Pulmonary artery endothelial cell (primary cell): Measurements from ENCODE around the gene RADX. TPM values are rescaled to one million over a fixed set of nuclear protein-coding genes. Genes with fewer than 3 reads are reported as not detected.

ENCODE experiments used
- DNase-seq: peaks from one replicate; pipeline ENCODE4 v3.0.0-alpha.2; 2011; ENCODE audit warnings: low read depth, low spot score
- total RNA-seq: library from RNA; depleted of rRNA; stranded (reverse); fragments of >200 nt; gene quantifications from 2 replicates; pipeline ENCODE4 v1.2.3, GENCODE V29; 2014

The RADX gene
- total RNA-seq, 1 donor from 2014 or later: 0.07 TPM

GRCh38 chrX:106680716-106681115 lies 68.9 kb downstream of the RADX start:
- no peak for DNase-seq

DNA sequence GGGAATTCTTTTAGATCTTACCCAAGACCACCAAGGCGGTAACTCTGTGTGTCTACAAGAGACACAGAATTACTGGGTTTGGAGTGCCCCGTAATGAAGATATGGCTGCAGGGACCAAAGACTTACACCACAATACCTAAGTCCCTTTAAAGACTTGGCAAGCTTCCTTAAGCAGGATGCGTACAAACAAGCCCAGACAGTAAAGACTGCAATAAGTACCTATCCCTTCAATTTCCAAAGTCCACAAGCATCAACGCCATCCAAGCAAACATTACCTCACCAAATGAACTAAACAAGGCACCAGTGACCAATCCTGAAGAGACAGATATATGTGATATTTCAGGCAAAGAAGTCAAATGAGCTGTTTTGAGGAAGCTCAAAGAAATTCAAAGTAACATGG lies 72.4 kb downstream of the RADX start:
- no peak for DNase-seq

DNA sequence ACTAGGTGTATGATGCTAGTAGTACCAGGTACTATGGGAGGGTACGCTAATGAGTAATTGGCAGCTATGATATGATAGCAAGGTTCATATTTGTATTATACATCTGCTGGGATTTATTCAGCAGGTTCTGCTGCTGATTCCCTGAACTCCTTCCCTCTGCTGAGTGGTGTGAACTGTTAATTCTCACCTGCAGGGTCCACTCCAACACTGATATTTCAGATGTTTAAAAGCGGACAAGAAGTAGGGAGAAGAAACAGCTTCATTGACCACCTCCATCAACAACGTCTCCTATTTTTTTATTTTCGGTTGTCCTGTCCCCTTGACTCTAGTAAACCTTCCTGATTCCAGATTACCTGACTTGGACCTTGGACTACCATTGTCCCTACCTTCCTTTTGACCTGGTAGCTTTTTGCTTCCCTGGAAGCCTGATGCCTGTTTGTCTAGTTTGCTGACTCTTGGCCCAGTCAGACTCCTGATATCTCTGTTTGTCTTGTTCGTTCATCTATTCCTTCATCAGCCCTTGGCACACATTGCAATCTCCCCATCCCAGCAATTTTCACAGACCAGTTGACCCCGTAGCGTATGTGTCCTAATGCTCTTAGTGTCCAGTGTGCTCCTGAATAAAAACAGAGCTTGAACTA lies 80.8 kb downstream of the RADX start:
- DNase-seq: no peak

- no peak for DNase-seq
Measured at GRCh38 chrX:106696502-106696901, 84.7 kb downstream of the RADX start.

DNA sequence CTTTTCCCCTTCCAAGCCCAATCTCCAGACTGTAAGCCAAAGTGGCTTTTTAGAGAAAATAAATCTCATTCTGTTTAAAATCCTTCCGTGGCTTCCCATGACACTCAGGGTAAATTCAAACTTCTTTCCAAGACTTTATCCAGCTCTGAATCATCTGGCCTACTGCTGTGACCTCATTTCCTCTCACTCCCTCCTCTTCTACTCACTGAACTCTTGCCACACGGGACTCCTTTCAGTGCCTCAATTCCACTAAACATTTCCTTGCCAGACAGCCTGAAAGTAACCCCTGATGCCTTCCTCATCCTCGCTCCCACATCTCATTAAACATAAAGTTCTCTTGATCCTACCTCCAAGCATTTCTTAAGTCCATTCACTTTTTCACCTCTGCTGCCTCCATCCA lies 86.9 kb downstream of the RADX start:
- no peak for DNase-seq

DNA sequence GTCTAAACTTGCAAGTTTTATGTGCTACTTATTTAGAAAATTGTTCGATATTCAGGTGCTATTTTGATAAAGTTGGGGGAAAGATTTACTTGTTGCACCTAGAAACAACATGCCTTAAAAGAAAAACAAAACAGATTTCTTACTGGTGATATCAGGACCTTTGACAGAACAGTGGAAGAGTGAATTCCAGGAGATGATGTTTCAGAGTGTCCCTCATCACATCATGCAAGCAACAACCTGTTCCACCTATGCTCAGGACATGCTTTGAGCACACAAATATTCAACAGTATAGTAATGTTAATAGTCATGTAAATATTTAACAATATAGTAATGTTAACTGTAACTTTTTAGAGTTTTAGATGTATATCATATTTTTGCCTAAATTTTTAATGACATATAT lies 90.9 kb downstream of the RADX start:
- no peak for DNase-seq

DNA sequence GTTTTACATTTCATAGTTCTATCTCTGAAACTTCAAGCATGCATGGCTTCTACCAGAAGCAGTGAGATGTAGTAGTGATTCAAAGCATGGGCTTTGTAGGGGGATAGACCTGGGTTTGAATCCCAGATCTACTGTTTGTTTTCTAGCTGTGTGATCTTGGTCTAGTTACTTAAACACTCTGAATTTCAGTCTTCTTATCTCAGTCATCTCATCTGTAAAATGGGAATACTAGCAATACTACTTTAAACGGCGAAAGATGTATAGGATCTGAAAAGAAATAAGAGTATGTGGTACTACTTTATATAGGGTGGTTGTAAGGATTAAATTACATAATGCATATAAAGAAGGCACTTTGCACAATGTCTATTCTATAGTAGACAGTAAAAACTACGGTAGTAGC lies 94.7 kb downstream of the RADX start:
- DNase-seq: no peak

- no peak for DNase-seq
Measured at GRCh38 chrX:106707771-106708454, 96.1 kb downstream of the RADX start.

- DNase-seq: no peak
Measured at GRCh38 chrX:106710771-106711170, 99.0 kb downstream of the RADX start.

- no peak for DNase-seq
Measured at GRCh38 chrX:106711375-106711774, 99.6 kb downstream of the RADX start.

- no peak for DNase-seq
Measured at GRCh38 chrX:106716004-106716403, 104.2 kb downstream of the RADX start.

GRCh38 chrX:106716463-106716862 lies 104.7 kb downstream of the RADX start:
- DNase-seq: no peak

DNA sequence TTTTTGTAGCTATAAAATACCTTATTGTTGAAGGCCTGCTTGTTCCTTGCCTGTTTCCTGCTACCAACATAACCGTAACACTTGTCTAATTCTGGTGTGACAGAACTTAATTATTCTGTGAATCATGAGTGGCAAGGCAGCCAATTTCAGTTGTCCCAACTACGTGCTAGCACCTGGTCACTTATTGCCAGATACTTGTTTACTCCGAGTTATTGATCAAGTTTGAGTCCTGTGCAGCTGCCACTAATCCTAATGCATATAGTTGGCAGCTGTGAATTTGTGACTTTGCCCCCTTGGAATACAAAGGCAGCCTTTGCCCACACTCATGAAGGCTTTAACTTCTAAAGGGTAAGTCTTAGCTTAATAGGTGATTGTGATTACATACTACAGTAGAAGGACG lies 106.9 kb downstream of the RADX start:
- DNase-seq: no peak

DNA sequence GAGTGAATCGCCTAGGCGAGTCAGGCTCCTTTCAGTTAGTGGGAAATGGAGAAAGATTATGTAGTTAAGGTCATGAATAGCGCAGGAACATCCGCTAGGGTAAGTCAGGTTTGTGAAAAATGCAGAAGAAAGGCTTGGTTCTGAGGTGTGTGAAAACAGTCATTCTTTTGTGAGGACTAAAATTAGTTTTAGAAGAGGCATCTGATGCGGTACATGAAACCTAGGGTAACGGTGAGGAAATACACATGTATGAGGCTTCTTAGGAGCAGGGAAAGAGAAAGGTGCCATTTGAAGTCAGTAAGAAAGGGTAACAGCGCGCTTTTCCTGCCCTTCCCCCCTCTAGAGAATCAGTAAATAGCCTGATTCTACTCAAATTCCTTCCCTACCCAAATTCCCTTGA lies 114.2 kb downstream of the RADX start:
- no peak for DNase-seq

GRCh38 chrX:106726485-106727437 lies 115.0 kb downstream of the RADX start, which contains the start of gene RNF128:
Gene RNF128, plus strand, starts transcription at chrX:106726701. Its CDS starts 213 bp downstream, at chrX:106726914.
- no peak for DNase-seq

DNA sequence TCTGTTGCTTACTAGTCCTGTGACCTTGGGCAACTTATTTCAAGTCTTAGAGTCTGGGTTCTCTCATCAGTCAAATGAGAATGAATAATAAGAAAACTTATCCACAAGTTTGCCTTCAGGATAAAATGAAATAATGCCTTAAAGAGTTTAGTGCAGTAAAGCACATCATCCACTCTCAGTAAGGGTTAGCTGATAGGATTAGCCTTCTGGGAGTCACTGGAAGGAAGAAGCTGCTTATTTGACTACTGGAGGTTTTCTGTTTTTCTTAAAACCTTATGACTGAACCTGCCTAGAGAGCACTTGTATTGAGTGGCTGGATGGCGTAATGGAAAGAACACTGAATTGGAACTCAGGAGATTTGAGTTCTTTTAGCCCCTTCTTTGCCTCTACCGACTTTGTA lies 116.6 kb downstream of the RADX start:
- DNase-seq: no peak

Other genes with a start within 250 kb of the RADX start
- gene RNF128, start 114.7 kb downstream of the RADX start, total RNA-seq: not detected in 2 replicates
- gene TBC1D8B, start 190.7 kb downstream of the RADX start, total RNA-seq: 4.7 and 5.3 TPM in 2 replicates